Forelimb muscle (tissue), 1 donor: ENCODE data around the gene SAPCD1. TPM values are rescaled to one million over a fixed set of nuclear protein-coding genes. Genes with fewer than 3 reads are reported as not detected.
"Not testable (repeated sequence)": the region's sequence is repeated elsewhere in the genome, so short reads cannot be mapped to it uniquely, and the experiment has no call there.

ENCODE experiments used
- DNase-seq: peaks from one replicate; pipeline ENCODE4 v3.0.0-alpha.2; 2013; ENCODE audit warnings: low read depth
- polyA plus RNA-seq: library from polyadenylated mRNA; unstranded; fragments of 120-200 nt; gene quantifications from one replicate; pipeline ENCODE4 v1.2.1, GENCODE V29; 2013; ENCODE audit not compliant: insufficient read length

Gene SAPCD1
- polyA plus RNA-seq, 1 donor: 3.0 TPM

DNA sequence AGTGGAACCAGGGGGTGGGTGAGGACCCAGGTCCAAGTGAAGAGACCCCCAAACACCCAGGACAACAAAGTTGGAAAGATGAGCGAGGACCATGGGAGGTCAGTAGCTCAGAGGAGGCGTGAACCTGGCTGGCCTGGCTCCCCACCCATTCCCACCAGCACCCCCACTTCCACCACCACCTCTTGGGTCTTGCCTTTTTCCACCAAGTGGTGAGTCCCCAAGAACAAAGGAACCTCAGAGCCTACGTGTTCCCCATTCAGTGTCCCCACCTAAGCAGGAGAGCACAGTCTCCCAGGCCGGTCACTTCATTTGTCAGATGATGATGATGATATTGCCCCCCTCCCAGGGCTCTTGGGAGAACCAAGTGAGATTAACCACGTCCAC is 15.2 kb downstream of the SAPCD1 start:
- no peak for DNase-seq

DNA sequence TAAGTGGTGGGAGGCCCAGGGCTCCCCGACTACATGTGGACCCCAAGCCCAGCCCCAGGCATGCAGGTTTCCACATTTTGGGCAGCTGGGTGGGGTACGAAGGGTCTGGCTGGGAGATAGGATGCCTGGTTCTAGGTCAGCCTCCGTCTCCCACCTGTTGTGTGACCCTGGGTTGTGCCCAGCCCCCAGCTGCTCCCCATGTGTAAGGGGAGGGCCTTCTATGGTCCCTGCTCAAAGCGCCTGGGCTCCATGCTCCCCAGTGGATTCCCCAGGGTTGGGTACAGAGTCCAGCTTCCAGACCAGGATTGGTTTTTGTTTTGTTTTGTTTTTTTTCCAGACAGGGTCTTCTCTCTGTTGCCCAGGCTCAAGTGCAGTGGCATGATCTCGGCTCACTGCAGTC is 15.7 kb downstream of the SAPCD1 start:
- DNase-seq: no peak

DNA sequence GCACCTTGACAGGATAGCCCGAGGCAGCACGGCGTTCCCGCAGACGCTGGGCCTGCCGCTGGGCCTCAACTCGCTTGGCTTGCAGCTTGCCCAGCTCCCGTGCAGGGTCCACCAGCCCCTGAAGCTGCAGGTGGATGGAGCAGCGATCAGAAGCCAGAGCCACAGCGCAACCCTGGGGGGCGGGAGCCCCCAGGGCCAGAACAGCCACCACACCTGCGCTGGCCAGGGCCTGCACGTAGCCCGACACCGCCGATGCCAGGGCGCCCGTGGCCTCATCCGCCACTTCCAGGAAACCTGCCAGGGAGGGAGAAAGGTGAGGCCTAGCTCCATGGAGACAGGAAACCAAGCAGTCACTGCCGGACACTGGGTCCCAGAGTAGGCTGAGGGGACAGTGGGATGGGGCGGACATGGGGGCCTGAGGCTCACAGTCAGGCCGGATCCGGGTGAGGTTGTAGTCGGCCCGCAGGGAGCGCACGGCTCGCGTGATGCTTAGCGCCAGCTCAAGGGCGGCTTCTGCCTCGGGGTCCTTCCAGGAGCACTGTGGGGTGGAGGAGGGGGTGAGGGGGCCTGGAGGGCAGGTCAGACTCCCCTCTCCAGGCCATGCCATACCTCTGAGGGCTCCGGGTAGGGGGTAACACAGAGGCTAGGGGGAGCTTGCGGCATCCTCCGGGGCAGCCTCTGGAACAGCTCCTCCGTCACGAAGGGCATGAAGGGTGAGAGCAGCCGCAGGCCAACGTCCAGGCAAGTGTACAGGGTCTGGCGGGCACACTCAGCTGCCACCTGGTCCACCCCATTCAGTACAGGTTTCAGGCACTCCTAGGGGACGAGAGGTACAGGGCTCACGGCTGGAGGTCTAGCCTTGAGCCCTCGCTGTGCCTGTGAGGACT is 16.8 kb downstream of the SAPCD1 start:
- DNase-seq: no peak

DNA sequence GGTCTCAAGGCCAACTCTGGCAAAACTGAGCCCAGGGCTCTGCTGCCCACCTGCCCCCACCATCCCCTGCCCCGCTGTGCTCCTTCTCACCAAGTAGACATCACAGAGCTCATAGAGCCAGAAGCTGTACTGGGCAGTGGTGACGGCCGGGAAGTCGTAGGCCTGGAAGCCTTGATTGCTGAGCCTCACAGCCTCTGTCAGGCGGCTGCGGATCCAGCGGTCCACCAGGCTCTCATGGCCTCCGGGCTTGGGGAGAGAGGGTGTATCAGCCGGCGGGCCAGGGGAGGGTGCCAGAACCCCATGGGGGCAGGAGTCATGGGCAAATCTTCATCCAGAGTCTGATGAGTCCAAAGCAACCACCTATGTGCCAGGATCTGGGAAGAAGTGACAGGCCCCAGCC is 17.5 kb downstream of the SAPCD1 start:
- no peak for DNase-seq

DNA sequence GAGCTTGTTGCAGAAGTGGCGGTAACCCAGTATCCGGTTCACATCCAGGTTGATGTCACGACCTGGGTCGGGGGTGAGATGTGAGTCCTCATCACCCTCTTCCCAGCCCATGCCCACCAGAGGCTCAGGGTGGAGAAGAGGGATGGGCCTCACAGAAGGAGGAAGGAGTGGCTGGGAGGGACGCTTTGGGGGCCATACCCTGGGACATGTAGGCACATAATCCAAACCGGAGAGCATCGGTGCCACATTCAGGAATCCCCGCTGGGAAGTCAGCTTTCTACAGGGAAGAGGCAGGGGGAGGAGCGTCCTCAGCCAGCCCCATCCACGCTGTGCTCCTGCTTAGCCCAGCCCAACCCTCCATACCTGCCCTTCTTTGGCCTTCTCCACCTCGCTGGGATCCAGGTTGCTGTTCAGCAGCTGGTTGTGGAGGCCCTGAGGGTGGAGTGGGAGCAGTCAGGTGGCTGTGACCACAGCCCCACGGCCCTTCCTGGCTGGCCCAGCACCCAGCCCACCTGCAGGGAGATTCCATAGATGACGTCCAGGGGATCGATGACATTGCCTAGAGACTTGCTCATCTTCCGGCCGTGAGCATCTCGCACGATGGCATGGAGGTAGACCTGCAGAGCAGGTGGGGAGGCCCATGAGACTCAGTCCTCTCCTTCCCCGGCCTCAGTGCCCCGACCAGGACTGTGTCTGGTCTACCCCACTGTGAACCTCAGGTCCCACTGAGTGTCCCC is 18.2 kb downstream of the SAPCD1 start:
- DNase-seq: no peak

DNA sequence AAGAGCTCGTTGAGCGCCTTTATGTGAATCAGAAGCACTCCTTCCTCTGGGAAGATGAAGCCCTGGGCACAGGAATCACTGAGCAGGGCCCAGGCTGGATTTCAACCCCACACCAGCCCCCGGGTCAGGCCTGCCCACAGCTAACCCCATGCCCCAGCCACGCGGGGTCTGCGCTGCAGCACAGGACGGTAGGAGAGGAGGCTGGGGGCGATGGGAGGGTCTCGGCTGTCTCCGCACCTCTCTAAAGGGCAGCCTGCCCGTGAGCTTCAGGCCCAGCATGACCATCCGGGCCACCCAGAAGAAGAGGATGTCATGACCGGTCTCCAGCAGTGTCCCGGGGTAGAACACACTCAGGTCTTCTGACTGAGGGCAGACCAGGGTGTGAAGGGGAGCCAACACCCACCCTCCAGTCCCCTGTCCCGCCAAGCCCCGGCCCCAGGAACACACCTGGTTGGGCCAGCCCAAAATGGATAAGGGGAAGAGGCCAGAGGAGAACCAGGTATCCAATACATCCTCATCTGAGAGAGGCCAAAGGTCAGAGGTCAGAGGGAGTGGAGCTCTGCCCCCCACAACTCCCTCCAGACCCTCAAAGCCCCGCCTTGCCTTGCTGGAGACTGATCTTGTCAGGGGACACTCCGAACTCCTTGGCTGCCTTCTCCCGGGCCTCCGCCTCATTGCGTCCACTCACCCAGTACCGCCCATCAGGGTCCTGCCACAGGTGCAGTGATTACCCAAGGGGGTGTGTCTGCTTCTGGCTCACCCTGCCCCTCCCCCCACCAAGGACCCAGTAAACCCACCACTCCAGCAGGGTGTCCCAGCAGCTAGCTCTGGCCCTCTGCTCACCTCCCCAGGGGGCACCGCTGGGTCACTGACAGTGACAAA is 19.0 kb downstream of the SAPCD1 start:
- no peak for DNase-seq

DNA sequence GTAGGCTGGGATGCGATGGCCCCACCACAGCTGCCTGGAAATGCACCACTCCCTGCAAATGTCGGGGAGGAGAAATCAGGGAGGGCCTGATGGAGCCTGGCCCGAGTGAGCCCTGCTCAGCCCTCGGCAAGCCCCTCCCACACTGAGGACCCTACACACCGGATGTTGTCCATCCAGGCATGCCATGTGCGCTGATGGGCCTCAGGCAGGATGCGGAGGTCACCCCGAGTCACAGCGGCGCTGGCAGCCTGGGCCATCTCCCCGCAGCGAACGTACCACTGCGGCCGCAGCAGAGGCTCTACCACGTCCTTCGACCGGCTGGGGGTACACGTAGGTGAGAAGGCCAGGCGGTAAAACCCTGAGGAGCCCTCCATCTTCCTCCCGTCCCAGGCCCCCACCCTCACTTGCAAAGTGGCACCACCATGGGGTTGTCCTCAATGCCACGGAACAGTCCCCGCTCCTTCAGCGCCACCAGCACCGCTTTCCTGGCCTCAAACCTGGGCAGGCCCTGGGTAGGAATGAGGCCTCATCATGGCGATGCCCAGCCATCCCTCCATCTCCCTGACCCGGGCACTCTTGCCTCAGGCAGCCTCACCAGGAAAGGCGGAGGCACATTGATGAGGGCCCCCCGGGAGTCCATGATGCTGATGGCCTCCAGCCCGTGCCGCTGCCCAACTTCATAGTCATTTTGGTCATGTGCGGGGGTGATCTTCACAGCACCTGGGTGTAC is 19.8 kb downstream of the SAPCD1 start:
- DNase-seq: no peak

DNA sequence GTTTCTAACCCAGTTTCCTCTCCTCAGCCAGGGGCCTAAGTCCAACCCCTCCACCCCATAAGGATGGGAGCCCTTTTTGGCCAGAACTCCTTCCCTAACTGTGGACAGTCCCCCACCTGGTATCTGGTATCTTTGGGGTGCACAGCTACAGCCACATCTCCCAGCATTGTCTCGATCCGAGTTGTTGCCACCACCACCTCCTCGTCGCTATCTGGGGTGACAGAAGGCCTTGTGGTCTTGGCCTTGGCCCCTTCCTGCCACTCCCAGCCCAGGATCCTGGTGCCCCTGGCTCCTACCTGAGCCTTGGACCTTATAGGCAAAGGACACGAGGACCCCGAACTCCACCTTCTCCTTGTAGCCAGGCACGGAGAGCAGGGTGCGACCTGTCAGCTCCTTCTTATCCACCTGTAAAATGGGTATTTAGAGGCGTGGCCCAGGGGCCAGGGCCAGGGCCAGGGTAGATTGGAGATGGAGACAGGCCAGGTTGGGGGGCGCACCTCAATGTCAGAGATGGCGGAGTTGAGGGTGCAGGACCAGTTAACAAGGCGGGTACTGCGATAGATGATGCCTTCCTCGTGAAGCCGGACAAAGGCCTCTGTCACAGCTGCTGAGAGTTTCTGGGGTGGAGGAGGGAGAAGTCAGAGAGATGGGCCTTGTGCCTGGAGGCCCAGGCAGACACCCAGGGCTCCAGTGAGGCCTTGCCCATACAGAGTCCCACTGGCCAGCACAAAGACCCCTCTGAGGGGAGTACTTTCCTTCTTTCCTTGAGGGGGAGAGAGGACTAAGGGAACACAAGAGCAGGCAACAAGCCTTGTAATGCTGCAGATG is 21.9 kb downstream of the SAPCD1 start:
- no peak for DNase-seq

DNA sequence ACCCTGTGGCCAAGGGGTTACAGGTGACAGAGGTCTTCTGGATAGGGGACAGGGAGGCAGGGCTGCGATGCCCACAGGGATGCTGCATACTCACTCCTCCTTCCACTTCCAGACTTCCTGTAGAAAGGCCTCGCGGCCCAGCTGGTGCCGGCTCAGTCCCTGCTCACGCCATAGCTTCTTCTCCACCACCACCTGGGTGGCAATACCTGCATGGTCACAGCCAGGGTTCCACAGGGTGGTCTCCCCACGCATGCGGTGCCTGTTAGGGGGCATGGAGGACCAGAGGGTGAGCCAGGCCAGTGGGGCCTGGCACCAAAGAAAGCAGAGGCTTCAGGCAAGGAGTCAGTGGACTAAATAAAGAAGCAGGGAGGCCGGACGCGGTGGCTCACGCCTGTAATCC is 23.0 kb downstream of the SAPCD1 start:
- DNase-seq: no peak

DNA sequence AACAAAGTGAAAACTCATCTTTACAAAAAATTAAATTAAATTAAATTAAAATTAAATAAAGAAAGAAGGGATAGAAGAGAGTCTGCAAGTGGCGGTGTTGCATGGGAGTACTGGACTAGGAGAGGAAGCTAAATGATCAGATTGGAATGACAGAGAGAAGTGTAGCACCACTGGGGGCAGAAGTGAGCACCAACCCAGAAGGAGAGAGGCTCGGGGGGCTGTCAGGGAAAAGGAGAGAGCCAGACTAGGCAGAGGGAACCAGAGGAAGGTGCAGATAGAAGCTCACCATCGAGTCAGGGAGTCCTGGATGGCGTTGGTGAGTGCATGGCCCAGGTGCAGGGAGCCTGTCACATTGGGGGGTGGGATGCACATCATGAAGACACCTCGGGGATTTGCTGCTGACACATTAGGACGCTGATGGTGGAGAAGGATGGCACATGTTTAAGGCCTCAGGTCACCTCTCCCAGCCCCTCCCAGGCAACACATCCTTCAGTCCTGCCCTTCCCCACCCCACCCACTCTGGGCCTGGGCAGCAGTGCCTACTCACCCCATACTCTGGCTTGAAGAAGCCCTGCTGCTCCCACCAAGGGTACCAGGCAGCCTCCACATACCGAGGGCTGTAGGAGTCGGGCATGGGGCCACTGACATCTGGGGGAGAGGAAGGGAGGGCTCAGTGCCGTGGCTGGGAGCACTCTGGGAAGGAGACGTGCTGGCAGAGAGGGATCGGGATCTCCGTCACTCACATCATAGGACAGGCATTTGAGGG is 29.1 kb downstream of the SAPCD1 start:
- no peak for DNase-seq

DNA sequence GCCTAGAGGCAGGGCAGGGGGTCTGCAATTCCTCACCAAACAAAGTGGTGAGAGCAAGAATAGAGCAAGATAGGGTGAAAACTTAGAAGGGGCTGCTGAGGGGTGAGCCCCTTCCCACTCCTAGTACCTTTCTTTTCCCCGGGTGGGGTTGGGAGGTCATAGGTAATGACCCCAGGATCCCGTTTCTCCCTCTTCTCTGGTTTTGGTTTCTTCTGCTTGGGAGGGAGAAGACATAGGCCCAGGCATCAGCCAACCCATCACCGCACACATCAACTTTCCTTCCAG is 29.6 kb downstream of the SAPCD1 start:
- no peak for DNase-seq

DNA sequence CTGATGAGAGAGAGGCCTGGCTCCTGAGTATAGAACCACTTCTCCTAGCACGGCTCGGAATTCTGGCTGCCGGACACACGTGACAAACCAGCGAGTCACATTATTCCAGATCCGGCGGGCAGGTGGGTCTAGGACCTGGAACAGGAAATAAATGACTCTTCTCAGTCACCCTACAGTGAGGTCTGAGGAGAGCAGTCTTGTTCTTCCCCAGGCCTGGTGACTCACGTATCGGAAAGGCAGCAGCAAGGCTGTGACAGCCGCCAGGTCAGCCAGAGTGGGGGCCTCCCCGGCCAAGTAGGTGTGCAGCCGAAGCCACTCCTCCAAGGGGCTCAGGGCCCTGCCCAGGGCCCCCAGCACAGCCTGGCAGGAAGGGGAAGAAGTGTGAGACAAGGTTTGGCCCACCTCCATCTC is 30.3 kb downstream of the SAPCD1 start:
- DNase-seq: no peak

DNA sequence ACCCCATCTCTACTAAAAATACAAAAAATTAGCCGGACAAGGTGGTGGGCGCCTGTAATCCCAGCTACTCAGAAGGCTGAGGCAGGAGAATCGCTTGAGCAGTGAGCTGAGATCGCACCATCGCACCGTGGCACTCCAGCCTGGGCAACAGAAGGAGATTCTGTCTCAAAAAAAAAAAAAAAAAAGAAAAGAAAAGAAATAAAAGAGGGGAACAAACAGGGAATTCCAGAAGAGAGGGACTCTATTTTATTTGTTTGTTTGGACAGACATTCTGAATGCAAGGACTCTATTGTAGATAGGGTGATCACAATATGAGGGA is 31.4 kb downstream of the SAPCD1 start:
- not testable (repeated sequence) for DNase-seq

DNA sequence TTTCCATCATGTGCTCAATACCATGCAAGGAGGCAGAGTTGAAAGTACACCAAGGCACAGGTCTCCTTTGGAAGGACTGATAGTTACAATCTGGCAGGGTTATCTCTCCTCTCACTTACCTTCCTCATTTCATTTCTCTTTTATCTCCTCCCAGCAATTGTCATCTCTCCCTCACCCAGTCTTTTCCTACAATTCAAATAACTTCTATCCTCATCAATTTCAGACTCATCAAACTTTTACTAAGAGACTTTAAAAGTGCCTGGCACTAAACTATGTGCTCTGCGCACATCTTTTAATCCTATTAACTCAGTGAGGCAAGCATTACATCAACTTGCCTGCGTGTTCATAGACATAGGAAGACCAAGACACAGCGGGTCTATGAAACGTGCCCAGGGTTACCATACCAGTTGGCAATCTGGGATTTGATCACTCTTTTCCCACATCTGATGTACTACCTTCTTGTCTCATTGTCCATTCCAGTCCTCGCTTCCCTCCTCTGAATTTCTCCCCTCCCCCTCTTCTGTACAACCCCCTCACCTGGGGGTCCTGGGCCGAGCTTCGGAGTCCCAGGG is 31.9 kb downstream of the SAPCD1 start:
- DNase-seq: no peak

DNA sequence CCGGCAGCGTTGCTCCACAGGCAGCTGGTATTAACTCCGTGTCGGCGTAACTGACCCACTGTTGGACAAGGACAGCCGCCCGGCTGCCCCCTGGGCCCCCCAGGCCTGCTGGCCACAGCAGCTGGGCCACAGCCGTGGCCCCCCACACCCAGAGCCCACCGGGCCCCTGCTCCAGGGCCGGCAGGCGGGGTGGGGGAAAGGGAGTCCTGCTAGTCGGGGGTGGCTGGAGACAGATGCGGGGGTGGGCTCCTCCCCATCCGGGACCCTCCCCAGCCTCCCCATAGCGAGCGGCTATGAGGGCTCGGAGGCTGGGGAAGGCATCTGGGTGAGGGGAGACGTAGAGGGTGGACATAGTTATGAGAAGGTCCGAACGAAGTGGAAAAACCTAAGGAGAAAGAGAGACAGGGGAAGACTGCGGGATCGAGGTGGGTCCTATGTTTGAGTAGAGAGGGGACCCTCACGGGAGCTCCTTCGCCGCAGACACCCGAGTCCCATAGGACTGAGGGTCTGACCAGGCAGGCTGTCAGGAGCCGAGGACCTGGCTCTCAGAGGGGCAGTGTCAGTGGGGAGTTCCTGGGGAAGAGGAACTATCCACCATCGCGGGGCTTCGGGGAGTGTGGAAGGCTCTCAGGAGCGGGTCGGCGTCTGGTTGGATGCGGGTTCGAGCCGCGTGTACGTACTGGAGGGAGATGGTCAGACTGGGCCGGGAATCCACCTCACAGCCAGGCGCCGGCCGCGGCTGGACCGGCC is 32.6 kb downstream of the SAPCD1 start:
- DNase-seq: no peak

DNA sequence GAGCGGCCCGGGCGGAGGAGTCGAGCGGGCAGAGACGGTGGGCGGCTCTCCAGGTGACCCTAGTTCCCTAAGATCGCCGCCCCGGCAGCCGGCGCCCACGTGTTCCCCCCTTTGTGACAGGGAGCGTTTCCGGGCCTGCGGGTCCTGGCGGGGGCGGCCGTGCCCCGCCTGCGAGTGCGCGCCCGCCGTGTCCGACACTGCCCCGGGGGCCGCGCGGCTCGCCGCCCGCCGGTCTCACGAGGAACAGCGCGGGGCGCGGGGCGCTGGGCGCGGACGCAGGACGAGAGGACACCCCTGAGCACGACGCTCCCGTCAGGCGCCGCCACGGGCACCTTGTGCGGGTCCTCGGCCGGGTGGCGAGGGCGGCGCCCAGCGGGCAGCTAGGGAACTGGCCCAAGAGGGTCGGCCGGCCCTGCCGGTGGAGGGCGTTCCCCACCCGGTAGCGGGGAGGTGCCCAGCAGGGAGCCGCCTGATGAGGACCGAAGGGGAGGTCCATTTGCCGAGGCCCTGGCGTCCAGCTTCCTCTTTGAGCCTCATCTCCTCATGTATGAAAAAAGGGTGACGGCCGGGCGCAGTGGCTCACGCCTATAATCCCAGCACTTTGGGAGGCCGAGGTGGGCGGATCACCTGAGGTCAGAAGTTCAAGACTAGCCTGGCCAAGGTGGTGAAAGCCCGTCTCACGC is 33.3 kb downstream of the SAPCD1 start, which contains the start of gene VARS1:
TSS of gene VARS1 (minus strand) at position 137 of the 683 bp plus-strand sequence. CDS start 535 bp downstream, outside the sequence.
- no peak for DNase-seq

DNA sequence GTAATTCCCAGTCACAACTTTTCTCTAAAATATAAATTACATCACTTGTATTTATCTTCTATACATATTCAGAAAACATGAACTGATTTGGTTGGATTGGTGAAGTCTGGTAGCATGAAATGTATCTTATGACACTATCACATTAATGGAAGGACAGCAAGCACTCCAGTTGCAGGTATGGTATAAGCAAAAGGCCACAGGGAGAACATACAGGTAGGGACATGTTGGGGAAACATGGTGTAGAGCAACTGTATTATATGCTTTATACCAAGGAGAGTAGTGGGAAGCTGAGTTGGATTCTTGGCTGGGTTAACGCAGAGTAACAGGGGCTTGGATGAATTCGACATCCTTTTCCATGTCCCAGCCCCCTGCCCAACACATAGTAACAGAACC is 34.5 kb downstream of the SAPCD1 start:
- no peak for DNase-seq

DNA sequence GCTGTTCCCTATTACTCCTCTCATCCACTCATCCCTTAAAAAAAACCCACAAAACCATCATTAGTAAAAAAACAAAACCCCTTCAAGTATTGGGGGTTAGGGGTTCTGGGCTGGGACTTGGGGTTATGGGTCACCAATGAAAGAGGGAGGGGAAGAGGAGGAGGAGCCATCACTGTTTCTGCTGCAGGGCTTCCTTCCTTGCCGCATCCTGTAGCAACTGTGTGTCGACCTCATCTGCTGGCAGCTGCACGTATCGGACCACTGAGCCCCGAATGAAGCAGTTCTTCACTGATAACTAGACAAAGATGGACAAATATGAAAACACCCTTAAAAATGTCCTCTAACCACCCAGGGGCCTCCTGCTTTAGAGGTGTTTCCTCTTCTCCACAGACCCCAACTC is 35.1 kb downstream of the SAPCD1 start:
- DNase-seq: no peak
